ENCODE results near the gene PELI1.
A peak's percentile ranks its signal among the peaks of the same experiment; 100 is the strongest.

The PELI1 gene

GRCh38 chr2:64124168-64124567 lies 20.1 kb downstream of the PELI1 start (continued):
- TF ChIP-seq ZBTB7A (tag by site-specific recombination; IDR thresholded peaks at IDR 0.05; ENCODE audit: low read depth) (no peak), ZSCAN23 (tag by site-specific recombination; IDR thresholded peaks at IDR 0.05) (no peak), ZNF777 (tag by site-specific recombination; IDR thresholded peaks at IDR 0.05; ENCODE audit: borderline replicate concordance) (no peak), ZNF266 (tag by site-specific recombination; IDR thresholded peaks at IDR 0.05; ENCODE audit: low read depth) (no peak), ZFP41 (tag by site-specific recombination; IDR thresholded peaks at IDR 0.05; ENCODE audit: borderline replicate concordance) (no peak), YY2 (tag by site-specific recombination; IDR thresholded peaks at IDR 0.05) (no peak), FEZF1 (tag by site-specific recombination; IDR thresholded peaks at IDR 0.05) (no peak), ZNF670 (tag by site-specific recombination; IDR thresholded peaks at IDR 0.05; ENCODE audit: low read depth) (no peak), ZNF518A (tag by site-specific recombination; conservative IDR thresholded peaks at IDR 0.05; ENCODE audit: low read depth) (no peak)

- TF ChIP-seq ZNF449 (tag by site-specific recombination; IDR thresholded peaks at IDR 0.05) (no peak), GLI2 (tag by site-specific recombination; IDR thresholded peaks at IDR 0.05; ENCODE audit: borderline replicate concordance, low read depth) (no peak), ZNF654 (tag by site-specific recombination; IDR thresholded peaks at IDR 0.05; ENCODE audit: low read depth) (no peak), ZNF140 (tag by site-specific recombination; IDR thresholded peaks at IDR 0.05) (no peak), TSHZ1 (tag by site-specific recombination; IDR thresholded peaks at IDR 0.05; ENCODE audit: borderline replicate concordance) (no peak), ZNF211 (tag by site-specific recombination; IDR thresholded peaks at IDR 0.05; ENCODE audit: low read depth) (0 out of 2 replicates have a peak, but pooled peaks have one; percentile 23), ZNF146 (tag by site-specific recombination; IDR thresholded peaks at IDR 0.05) (0 out of 2 replicates have a peak, but pooled peaks have one; percentile 51)
- H3K4me3 ChIP-seq (ENCODE audit: low read depth, low read length): no peak overlapping the region
- H3K4me1 ChIP-seq (ENCODE audit: control insufficient read depth, insufficient read depth, low read length): peaks cover 10% of the 10 kb centered on the region
- H3K27ac ChIP-seq (ENCODE audit: extremely low read depth, low read depth, low read length): no peak overlapping the region
- ChIA-PET POLR2A (interaction anchor here (0.9 kb wide), 1 partner anchor 11 kb away, joined by 3 read pairs; no protein-coding TSS in a partner anchor), CTCF (interaction anchor here (0.8 kb wide), 1 partner anchor 74 kb away, joined by 3 read pairs; no protein-coding TSS in a partner anchor)
- no peaks in the 10 kb centered on the region for H3K9me3 ChIP-seq (ENCODE audit: control insufficient read depth, insufficient read depth, low read depth, low read length)
- H3K36me3 ChIP-seq (ENCODE audit: control insufficient read depth in 2 of 2, insufficient read depth in 1 of 2, low read length in 2 of 2): no peaks in the 10 kb centered on the region
Measured at GRCh38 chr2:64123740-64124139, 20.5 kb downstream of the PELI1 start.
